Fibroblast of lung (primary cell): ENCODE measurements around the gene HAGH.

ENCODE experiments used
- CTCF ChIP-seq, 2 donors: IDR thresholded peaks in 1 of 2; conservative IDR thresholded peaks in 1 of 2; 1 replicate in 1 of 2; 2 replicates in 1 of 2; pipeline ENCODE4 v1.5.1; 2011 to 2012; ENCODE audit warnings: low read length in 2 of 2, control low read depth in 1 of 2, inconsistent platforms in 1 of 2, low read depth in 1 of 2, mild to moderate bottlenecking in 1 of 2
- EZH2 ChIP-seq: IDR thresholded peaks from 2 replicates; pipeline ENCODE4 v1.5.1; 2012; ENCODE audit warnings: low read length, control low read depth, mild to moderate bottlenecking; ENCODE audit errors: missing control alignments

GRCh38 chr16:1823821-1824220 is 2.8 kb downstream of the HAGH start:
- TF ChIP-seq CTCF (conservative IDR thresholded peaks at IDR 0.05 in 1 of 2, IDR thresholded peaks at IDR 0.05 in 1 of 2; ENCODE audit: low read depth in 1 of 2, low read length in 2 of 2), result peak in 1 of 2 donors; percentile 35
- no peak for TF ChIP-seq EZH2
